GM12892 (cell line): ENCODE measurements around the gene PCDHGA5.

Experiments used
- POLR2A ChIP-seq: IDR thresholded peaks from 2 replicates; pipeline ENCODE4 v1.6.1; 2011; ENCODE audit warnings: low read depth, low read length, control low read depth
- POLR2AphosphoS5 ChIP-seq: IDR thresholded peaks from 2 replicates; pipeline ENCODE4 v1.6.1; 2011; ENCODE audit warnings: low read depth, low read length, control low read depth
- TAF1 ChIP-seq: IDR thresholded peaks from 2 replicates; pipeline ENCODE4 v1.6.1; 2011; ENCODE audit warnings: low read depth, mild to moderate bottlenecking, control low read depth, low read length, borderline replicate concordance

DNA sequence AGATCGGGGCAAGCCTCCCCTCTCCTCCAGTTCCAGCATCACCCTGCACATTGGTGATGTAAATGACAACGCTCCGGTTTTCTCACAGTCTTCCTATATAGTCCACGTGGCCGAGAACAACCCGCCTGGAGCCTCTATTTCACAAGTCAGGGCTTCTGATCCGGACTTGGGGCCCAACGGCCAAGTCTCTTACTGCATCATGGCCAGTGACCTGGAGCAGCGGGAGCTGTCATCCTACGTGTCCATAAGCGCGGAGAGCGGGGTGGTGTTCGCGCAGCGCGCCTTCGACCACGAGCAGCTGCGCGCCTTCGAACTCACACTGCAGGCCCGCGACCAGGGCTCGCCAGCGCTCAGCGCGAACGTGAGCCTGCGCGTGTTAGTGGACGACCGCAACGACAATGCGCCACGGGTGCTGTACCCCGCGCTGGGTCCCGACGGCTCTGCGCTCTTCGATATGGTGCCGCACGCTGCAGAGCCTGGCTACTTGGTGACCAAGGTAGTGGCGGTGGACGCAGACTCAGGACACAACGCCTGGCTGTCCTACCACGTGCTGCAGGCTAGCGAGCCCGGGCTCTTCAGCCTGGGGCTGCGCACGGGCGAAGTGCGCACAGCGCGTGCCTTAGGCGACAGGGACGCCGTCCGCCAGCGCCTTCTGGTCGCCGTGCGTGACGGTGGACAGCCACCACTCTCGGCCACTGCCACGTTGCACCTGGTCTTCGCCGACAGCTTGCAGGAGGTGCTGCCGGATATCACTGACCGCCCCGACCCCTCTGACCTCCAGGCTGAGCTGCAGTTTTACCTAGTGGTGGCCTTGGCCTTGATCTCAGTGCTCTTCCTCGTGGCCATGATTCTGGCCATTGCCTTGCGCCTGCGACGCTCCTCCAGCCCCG is 25.4 kb downstream of the PCDHGA5 start:
- TF ChIP-seq POLR2A (no peak), POLR2AphosphoS5 (no peak), TAF1 (no peak)
